ENCODE results near the gene XPO1.
"Not testable (repeated sequence)": the region's sequence is repeated elsewhere in the genome, so short reads cannot be mapped to it uniquely, and the experiment has no call there.

XPO1 gene

GRCh38 chr2:61538200-61538919 is at the start of gene XPO1:
Gene XPO1 (minus strand): TSS chr2:61538356. CDS start chr2:61533897, 4,459 bp downstream.
- peak; percentile 99 for DNase-seq

- not testable (repeated sequence) for DNase-seq
Measured at GRCh38 chr2:61586928-61587327, 48.8 kb upstream of the XPO1 start.

DNA sequence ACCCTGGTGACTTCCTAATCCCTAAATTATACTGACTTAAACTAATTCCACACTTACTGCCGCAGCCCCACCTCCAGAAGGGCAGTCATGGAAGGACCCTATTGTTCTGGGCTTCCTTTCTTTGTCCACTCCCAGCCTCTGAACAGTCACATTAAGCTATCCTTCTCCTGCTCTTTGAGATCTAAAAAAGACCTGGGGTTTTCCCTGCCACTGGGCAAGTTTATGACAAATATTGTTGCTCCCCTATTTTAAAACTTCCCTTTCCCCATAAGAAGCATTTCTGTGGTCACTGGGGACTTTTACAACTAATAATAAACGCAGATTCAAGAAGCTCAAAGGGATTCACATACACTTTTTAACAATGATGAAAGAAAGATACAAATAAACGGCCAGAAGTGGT is 47.2 kb upstream of the XPO1 start:
- DNase-seq, result no peak

DNA sequence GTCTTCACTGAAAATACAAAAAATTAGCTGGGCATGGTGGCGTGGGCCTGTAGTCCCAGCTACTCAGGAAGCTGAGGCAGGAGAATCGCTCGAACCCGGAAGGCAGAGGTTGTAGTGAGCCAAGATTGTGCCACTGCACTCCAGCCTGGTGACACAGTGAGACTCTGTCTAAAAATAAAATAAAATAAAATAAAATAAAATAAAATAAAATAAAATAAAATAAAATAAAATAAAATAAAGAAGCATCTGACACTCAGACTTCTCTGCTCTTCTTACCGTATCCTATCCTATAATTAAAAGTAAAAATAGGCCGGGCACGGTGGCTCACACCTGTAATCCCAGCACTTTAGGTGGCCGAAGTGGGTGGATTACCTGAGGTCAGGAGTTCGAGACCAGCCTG is 46.2 kb upstream of the XPO1 start:
- not testable (repeated sequence) for DNase-seq

DNA sequence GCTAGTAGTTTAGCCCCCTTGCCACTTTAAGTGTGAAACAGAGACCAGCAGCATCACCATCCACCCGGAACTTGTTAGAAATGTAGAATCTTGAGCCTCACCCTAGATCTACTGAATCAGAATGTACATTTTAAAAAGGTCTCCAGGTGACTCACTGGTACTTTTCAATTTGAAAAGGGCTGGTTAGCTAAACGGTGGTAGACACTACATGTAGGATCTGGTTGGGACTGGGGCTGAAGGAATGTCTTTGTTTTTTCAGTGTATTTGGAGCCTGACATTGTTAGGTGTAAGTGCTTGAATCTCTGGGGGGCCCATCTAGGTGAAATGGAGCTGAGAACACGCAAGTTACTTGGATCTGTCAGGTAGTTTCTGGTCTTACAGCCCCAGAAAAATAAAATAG is 44.0 kb upstream of the XPO1 start:
- no peak for DNase-seq

- no peak for DNase-seq
Measured at GRCh38 chr2:61581716-61582115, 43.6 kb upstream of the XPO1 start.

DNA sequence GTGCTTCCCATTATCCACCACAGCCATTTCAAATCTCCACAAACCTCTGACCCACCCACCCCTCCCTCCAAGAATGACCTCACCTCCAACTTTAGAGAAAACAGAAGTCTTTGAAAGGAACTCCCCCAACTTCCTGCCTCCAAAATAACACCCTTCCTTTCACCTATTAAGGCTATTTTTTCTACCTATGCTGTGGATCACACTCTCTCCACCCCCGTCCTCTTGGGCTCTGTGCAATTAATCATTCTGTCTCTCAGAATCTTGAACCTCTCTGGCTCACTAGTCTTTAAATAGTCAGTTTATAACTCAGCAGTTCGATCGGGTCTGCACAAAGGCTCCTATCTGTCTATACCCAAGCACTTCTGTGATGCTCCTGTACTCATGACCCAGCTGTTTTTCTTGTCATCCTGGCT is 37.3 kb upstream of the XPO1 start:
- DNase-seq, result no peak

DNA sequence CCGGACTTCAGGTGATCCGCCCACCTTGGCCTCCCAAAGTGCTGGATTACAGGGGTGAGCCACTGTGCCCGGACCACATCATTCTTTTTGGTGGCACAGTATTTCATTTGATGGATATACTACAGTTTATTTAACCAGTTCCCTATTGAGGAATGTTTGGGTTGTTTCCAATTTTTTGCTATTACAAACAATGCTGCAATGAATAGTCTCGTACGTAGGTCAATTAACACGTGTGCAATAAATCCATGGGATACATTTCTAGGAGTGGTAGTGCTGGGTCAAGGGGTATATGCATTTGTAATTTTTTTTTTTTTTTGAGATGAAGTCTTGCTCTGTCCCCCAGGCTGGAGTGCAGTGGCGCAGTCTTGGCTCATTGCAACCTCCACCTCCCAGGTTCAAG is 28.4 kb upstream of the XPO1 start:
- DNase-seq, result no peak

- DNase-seq, result no peak
Measured at GRCh38 chr2:61562615-61563014, 24.5 kb upstream of the XPO1 start.

DNA sequence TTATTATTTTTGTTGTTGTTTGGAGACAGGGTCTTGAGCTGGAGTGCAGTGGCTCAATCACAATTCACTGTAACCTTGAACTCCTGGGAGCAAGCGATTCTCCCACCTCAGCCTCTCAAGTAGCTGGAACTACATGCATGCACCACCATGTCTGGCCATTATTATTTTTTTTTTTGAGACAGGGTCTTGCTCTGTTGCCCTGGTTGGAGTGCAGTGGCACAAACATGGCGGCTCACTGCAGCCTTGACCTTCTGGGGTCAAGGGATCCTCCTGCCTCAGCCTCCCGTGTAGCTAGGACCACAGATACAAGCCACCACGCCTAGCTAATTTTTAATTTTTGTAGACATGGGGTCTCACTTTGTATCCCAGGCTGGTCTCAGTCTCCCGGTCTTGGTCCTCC is 20.0 kb upstream of the XPO1 start:
- no peak for DNase-seq

DNA sequence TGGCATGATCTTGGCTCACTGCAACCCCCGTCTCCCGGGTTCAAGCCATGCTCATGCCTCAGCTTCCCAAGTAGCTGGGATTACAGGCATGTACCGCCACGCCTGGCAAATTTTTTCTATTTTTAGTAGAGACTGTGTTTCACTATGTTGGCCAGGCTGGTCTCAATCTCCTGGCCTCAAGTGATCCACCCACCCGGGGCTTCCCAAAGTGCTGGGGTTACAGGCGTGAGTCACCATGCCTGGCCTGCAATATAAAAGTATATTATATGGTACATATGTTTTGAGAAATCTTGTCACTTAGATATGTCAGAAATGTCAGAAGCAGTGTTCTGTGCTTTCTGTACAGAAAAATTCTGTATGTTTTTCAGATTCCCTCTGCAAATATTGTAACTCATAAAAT is 19.2 kb upstream of the XPO1 start:
- no peak for DNase-seq

DNA sequence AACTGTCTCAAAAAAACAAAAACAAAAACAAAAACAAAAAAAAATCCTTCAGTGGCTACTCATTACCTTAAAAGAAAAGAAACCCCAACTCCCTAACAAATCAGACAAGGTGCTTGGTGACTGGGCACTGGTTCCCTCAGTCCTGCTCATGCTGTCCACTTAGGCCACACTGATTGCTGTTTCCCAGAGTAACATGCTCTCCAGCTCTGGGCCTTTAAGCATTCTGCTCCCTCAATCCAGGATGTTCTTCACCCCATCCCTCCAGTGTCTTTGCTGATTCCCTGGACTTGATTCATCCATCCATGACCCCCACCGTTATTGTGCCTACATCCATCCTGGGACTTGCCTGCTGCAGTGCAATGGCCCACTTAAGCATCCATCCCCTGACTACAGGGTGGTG is 16.4 kb upstream of the XPO1 start:
- DNase-seq, result no peak

DNA sequence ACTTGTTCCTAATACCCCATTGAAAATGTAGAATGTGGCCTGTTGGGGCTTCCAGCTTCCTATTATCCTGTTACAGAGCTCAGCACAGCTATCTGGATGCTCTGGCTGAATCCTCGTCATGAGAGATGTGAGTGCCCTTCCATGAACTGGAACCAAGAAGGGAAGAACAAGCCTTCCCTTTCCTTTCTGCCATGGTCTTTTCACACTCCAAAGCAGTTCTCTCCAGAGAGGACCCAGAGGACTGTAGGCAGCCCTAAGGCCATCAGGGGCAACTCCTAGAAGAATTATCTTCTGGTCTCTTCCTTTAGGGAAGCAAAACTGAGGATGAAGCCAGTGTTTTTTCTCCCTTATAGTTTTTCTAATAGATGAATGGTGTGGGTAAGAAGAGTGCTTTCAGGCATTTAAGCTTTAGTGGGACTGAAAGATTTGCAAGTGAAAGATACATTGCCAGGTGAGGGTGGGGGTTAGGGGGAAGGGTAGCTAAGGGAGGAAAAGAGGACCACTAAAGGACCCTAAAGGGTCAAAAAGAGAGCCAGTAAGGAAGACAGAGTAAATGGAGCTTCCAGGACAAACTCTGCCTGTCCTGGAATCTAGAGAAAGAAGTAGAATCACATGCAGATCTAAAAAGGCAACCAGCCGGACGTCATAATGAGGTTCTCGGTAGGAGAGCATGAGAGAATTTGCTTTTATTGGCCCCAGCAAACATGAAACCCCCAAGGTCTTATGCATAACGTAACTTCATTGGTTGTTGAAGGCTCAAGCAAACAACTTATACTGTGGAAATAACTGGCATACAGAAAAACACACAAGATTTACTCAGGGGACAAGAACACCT is 12.4 kb upstream of the XPO1 start:
- DNase-seq, result no peak

DNA sequence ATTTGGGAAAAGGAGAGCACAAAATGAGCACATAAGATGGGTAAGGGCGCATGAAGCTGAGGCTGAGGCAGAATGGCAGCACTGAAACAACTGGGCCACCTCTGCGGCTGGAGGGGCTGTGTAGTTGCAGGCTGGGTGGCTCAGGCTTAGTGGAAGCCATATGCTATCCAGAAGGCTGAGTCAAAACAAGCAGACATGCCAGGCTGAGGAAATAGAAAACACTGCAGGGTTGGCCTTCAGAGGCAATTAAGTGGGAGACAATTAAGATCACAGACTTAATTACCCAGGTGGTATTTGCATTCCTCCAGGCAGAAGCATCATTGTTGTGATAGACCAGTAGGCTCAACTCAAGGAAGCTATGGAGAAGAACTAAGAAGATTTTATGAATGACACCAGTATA is 11.4 kb upstream of the XPO1 start:
- no peak for DNase-seq

DNA sequence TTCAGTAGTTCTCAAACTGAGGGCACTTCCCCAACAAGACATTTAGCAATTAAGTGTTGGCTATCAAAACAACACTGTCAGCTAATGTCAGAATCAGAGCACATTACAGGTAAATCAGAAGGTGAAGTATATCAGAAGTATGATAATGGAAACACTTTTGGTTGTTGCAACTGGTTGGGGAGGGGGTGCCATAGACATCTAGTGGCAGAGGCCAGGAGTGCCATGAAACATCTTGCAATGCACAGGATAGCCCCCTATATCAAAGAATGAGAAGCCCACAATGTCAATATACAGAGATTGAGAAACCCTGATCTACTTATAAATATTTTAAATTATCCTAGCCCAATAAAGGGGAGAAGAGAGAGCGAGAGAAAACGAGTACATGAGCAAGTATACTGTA is 4.9 kb upstream of the XPO1 start:
- no peak for DNase-seq

GRCh38 chr2:61540167-61540566 is 2.0 kb upstream of the XPO1 start:
- not testable (repeated sequence) for DNase-seq

DNA sequence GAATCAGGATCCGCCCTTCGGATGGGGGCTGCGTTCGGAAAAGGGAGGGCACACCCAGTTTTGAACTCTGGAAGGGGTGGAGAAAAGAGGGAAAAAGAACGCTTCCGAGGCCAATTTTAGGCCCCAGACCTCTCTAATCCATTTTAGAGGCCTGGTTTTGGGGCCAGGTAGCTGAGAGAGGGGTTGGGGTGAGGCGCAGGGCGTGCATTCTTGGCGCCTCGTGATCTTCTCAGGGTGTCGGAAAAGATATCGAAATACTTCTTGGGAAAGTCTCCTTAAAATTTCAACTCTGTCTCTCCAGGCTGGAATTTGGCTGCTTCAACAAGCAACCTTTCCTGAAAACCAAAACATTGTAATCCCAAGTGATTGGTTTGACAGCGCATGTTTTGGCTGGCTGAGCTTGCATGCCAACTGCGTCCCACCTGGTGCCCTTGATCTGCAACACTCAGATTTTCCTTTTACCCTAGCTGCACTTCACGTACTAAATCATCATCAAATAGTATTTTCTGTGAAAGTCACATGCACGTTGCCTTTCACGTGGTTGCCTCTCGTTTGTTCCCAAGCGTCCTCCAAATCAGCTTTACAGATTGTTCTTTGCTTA is 864 bp upstream of the XPO1 start:
- DNase-seq, result peak; percentile 56

DNA sequence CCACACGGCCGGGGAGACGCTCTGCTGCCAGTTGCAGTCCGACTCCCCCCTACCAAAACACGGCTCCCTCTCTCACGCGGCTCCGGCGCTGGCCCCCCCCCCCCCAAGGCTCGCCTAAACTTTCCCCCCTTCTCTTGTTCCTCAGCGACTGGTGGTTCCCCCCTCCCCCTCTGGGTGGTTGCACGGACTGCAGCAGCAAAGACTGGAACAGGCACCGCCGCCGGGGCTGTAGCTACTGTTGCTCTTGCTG is 281 bp downstream of the XPO1 start:
- DNase-seq, result no peak

DNA sequence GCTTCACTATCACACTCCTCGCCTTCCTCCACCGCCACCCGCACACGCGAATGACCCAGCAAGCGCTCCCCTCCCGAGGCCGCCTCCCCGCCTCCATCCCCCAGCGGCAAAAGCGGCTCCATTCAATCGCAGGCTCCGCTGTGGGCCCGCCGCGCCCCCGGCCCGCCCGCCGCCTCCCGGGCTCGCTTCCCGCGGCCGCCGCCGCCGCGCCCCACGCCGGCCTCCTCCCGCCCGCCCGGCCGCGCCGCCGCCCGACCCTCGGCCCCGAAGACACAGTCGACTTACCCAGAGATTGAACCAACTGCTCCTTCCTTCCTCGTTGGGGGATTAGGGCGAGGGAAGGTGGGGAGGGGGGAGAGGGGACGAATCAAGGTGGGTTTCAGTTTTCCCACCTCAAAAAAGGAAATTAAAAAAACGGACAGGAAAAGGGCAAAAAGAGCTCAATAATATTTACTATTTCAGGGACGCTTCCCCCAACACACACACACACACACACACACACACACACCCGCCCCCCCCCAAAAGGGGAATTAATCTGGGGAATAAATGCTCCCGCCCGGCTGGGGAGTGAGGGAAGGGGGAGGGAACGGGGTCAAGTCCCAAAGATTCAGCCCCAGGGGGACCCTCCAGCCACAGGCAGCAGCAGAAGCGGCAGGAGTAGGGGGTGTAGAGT is 743 bp downstream of the XPO1 start:
- peak; percentile 73 for DNase-seq

DNA sequence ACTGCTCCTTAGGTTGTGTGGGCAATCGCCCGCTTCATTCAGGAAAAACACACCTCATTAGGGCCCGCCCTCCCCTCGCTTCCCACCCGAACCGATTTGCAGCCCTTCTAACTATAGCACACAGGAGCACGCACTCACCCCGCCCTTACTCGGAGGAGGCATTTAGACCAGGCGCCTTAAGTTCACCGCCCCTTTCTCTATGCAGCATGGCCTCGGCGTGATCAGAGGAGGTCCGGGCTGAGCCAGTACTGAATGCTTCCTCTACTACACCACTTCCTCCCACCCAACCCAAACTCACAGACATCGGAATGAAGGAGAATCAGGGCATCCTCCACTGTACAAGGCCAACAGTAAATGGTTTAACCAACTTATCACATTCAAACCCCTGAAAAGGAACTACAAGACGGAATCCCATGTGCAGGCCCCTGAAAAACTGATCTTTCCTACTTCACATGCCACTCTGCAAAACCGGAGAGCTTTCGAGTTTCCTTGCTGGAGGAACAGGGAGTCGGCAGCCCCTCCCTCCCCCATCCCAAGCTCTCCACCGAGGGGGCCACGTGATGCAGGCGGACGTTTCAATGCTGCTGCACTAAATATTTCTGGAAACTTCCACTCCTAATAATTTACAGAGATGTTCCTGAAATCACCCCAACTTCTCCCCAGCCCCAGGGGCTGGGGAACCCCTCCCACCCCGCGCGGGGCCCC is 1.4 kb downstream of the XPO1 start:
- DNase-seq, result peak; percentile 93

- DNase-seq, result no peak
Measured at GRCh38 chr2:61536180-61536571, 2.0 kb downstream of the XPO1 start.

GRCh38 chr2:61535449-61535848 is 2.7 kb downstream of the XPO1 start:
- no peak for DNase-seq

- no peak for DNase-seq
Measured at GRCh38 chr2:61534926-61535325, 3.2 kb downstream of the XPO1 start.

Measured in NCI-H146 (cell line).